ENCODE measurements around the gene LRFN3.

GRCh38 chr19:35991731-35992450 lies 55.7 kb downstream of the LRFN3 start:
- TF ChIP-seq CTCF (conservative IDR thresholded peaks at IDR 0.05; ENCODE audit: low read depth, low read length) = no peak
- TF ChIP-seq EZH2 (IDR thresholded peaks at IDR 0.05; ENCODE audit: borderline replicate concordance, low read depth, low read length, poor library complexity, severe bottlenecking) = no peak

Data from A673 (cell line).